HepG2 (cell line): ENCODE data around the gene NAXD. TPM values are rescaled to one million over a fixed set of nuclear protein-coding genes. Genes with fewer than 3 reads are reported as not detected.
A peak's percentile ranks its signal among the peaks of the same experiment; 100 is the strongest.

Experiments
- ATAC-seq: fragments of 200-7000 bp; cut with Tn5 transposase; 3 replicates; pipeline ENCODE4 v1.9.1; 2020; ENCODE audit warnings: mild to moderate bottlenecking, moderate library complexity
- BruUV-seq: library from RNA; stranded (reverse); fragments of 400-500 nt; replicated peaks from 2 replicates; lab custom pipeline; 2021; lab: Mats Ljungman, UMichigan
- CTCF ChIA-PET: fragments of 300-600 bp; formaldehyde crosslinking; extraction: SDS; loops from one replicate; lab custom pipeline; 2021; ENCODE audit warnings: low total read pairs, inconsistent platforms, low intra/inter-chr PET ratio; lab: Yijun Ruan, JAX
- POLR2A ChIA-PET: fragments of 350-600 bp; sonication (Branson Sonifier 250); formaldehyde crosslinking; loops from one replicate; lab custom pipeline; 2020; ENCODE audit warnings: antibody characterized with exemption, inconsistent platforms; lab: Yijun Ruan, JAX
- DNase-seq: peaks from one replicate; pipeline ENCODE4 v3.0.0-alpha.2; 2015; ENCODE audit warnings: low spot score
- FAIRE-seq: peaks from 3 replicates; lab custom pipeline; 2011; peaks lifted over from hg19 to GRCh38; lab: Jason Lieb, UNC
- H2AFZ ChIP-seq: one replicate; pipeline ENCODE4 v1.6.1; 2011; ENCODE audit warnings: low read length, inconsistent platforms
- H3K27ac ChIP-seq: fragments of 300-600 bp; 3 replicates; pipeline ENCODE4 v1.8.0; 2011; ENCODE audit warnings: mixed run types, mild to moderate bottlenecking, mixed read lengths, low read length, inconsistent platforms; ENCODE audit not compliant: insufficient read depth; ENCODE audit errors: extremely low read length
- H3K27me3 ChIP-seq, 2 experiments: fragments of 200-600 bp in 1 of 2; 2 replicates in 1 of 2; 3 replicates in 1 of 2; pipeline versions ENCODE4 v1.6.0 to v1.8.0; 2011; ENCODE audit warnings: low read length in 2 of 2, mild to moderate bottlenecking in 2 of 2, moderate library complexity in 2 of 2, inconsistent platforms in 1 of 2; ENCODE audit not compliant: insufficient read depth in 2 of 2, control insufficient read depth in 1 of 2
- H3K36me3 ChIP-seq, 2 experiments: fragments of 200-600 bp in 1 of 2; replicated peaks in 1 of 2; 2 replicates in 1 of 2; 3 replicates in 1 of 2; pipeline versions ENCODE4 v1.5.1 to v1.8.0; 2011; ENCODE audit warnings: low read length in 2 of 2, inconsistent platforms in 1 of 2; ENCODE audit not compliant: insufficient read depth in 2 of 2, control insufficient read depth in 1 of 2
- H3K4me1 ChIP-seq: 2 replicates; pipeline ENCODE4 v1.5.1; 2012; ENCODE audit warnings: low read length, inconsistent platforms; ENCODE audit not compliant: insufficient read depth
- H3K4me2 ChIP-seq: 2 replicates; pipeline ENCODE4 v1.6.0; 2011; ENCODE audit warnings: low read depth, low read length, inconsistent platforms
- H3K4me3 ChIP-seq, 3 experiments: fragments of 200-600 bp in 1 of 3; sonication (generic), shearing (Covaris generic) in 1 of 3; replicated peaks in 1 of 3; 2 replicates each; pipeline ENCODE4 v1.5.1; 2011 to 2016; ENCODE audit warnings: low read length in 3 of 3, inconsistent platforms in 2 of 3, low read depth in 2 of 3, mild to moderate bottlenecking in 2 of 3, control low read depth in 1 of 3, mixed read lengths in 1 of 3; ENCODE audit not compliant: insufficient read depth in 1 of 3
- H3K79me2 ChIP-seq: one replicate; pipeline ENCODE4 v1.6.1; 2011; ENCODE audit warnings: low read length, inconsistent platforms; ENCODE audit not compliant: insufficient read depth
- H3K9ac ChIP-seq: 2 replicates; pipeline ENCODE4 v1.6.0; 2011; ENCODE audit warnings: mild to moderate bottlenecking, low read depth, low read length, inconsistent platforms; ENCODE audit not compliant: insufficient read depth
- H3K9me3 ChIP-seq: 2 replicates; pipeline ENCODE4 v1.5.1; 2012; ENCODE audit warnings: mild to moderate bottlenecking, low read length
- H4K20me1 ChIP-seq: 2 replicates; pipeline ENCODE4 v1.6.0; 2011; ENCODE audit warnings: inconsistent platforms, mild to moderate bottlenecking, low read length, moderate library complexity; ENCODE audit not compliant: insufficient read depth
- AGO2 ChIP-seq: fragments of 200-400 bp; formaldehyde crosslinking; optimal IDR thresholded peaks from 2 replicates; pipeline ENCODE3; 2017; ENCODE audit warnings: mild to moderate bottlenecking, low read depth, low read length, moderate library complexity
- ARID2 ChIP-seq: sonication (generic); formaldehyde crosslinking; IDR thresholded peaks from 2 replicates; pipeline ENCODE4 v1.8.1; 2022; ENCODE audit warnings: mild to moderate bottlenecking, missing genetic modification reagents, borderline replicate concordance
- ATF7 ChIP-seq, 2 experiments: fragments of 450-650 bp in 1 of 2; sonication (generic) in 1 of 2; formaldehyde crosslinking in 1 of 2; IDR thresholded peaks; 2 replicates each; pipeline versions ENCODE4 v1.4.0 to v1.6.1; 2016 to 2020; ENCODE audit warnings: antibody characterized with exemption in 1 of 2, mild to moderate bottlenecking in 1 of 2, missing genetic modification reagents in 1 of 2
- CHCHD3 ChIP-seq: sonication (generic); formaldehyde crosslinking; IDR thresholded peaks from 2 replicates; pipeline ENCODE4 v1.8.0; 2022; ENCODE audit warnings: mild to moderate bottlenecking, missing genetic modification reagents, moderate library complexity
- DMAP1 ChIP-seq: IDR thresholded peaks from 2 replicates; pipeline ENCODE4 v1.6.1; 2016
- EHMT2 ChIP-seq: fragments of 200-600 bp; sonication (generic); IDR thresholded peaks from 2 replicates; pipeline ENCODE4 v1.7.0; 2017; ENCODE audit warnings: antibody characterized with exemption, low read depth, low read length, borderline replicate concordance
- FOXA1 ChIP-seq, 2 experiments: fragments of 450-650 bp in 1 of 2; sonication (generic) in 1 of 2; formaldehyde crosslinking in 1 of 2; IDR thresholded peaks; 2 replicates each; pipeline versions ENCODE4 v1.4.0 to v1.6.1; 2016 to 2020; ENCODE audit warnings: missing genetic modification reagents in 1 of 2
- FOXA3 ChIP-seq: IDR thresholded peaks from 2 replicates; pipeline ENCODE4 v1.6.1; 2016; ENCODE audit warnings: missing genetic modification reagents, missing compliant biosample characterization
- GPN1 ChIP-seq: sonication (generic); formaldehyde crosslinking; IDR thresholded peaks from 2 replicates; pipeline ENCODE4 v1.5.1; 2020; ENCODE audit warnings: missing genetic modification reagents, borderline replicate concordance
- HOXA3 ChIP-seq: sonication (generic); formaldehyde crosslinking; IDR thresholded peaks from 2 replicates; pipeline ENCODE4 v1.5.0; 2020; ENCODE audit warnings: missing genetic modification reagents
- JUND ChIP-seq: sonication (generic); formaldehyde crosslinking; IDR thresholded peaks from 2 replicates; pipeline ENCODE4 v1.8.0; 2022; ENCODE audit warnings: mild to moderate bottlenecking, missing genetic modification reagents
- KAT2B ChIP-seq: fragments of 150-350 bp; IDR thresholded peaks from 2 replicates; pipeline ENCODE4 v1.6.1; 2014; ENCODE audit warnings: low read depth, low read length, borderline replicate concordance
- MEIS2 ChIP-seq: sonication (generic); formaldehyde crosslinking; IDR thresholded peaks from 2 replicates; pipeline ENCODE4 v1.9.0; 2021; ENCODE audit warnings: mild to moderate bottlenecking, missing genetic modification reagents
- POLR2AphosphoS5 ChIP-seq: IDR thresholded peaks from 2 replicates; pipeline ENCODE4 v1.6.1; 2012; ENCODE audit warnings: low read depth, low read length
- SCMH1 ChIP-seq: sonication (generic); formaldehyde crosslinking; IDR thresholded peaks from 2 replicates; pipeline ENCODE4 v1.9.0; 2021; ENCODE audit warnings: missing genetic modification reagents, mild to moderate bottlenecking, borderline replicate concordance
- ZFP36L1 ChIP-seq: sonication (generic); formaldehyde crosslinking; IDR thresholded peaks from 2 replicates; pipeline ENCODE4 v1.8.0; 2022; ENCODE audit warnings: mild to moderate bottlenecking, missing genetic modification reagents, moderate library complexity
- ZNF572 ChIP-seq: sonication (generic); formaldehyde crosslinking; IDR thresholded peaks from 2 replicates; pipeline ENCODE4 v1.5.1; 2020; ENCODE audit warnings: mild to moderate bottlenecking, missing genetic modification reagents
- ZNF746 ChIP-seq: sonication (generic); formaldehyde crosslinking; IDR thresholded peaks from 2 replicates; pipeline ENCODE4 v1.8.0; 2022; ENCODE audit warnings: mild to moderate bottlenecking, missing genetic modification reagents
- WGBS: methylation state at CpG from one replicate; pipeline ENCODE4 v1.1.6; 2017; ENCODE audit warnings: low lambda C conversion rate; 5-methylcytosine and 5-hydroxymethylcytosine counted together
- in situ Hi-C: cut with HindIII; loops from 2 replicates; pipeline ENCODE4 v1.10.0; 2017; ENCODE audit warnings: low pct_unique_long_range_greater_than_20kb; ENCODE audit not compliant: extremely low pct_ligation_motif_present
- intact Hi-C: fragments of 100-400 bp; cut with micrococcal nuclease; formaldehyde crosslinking; loops from one replicate; pipeline ENCODE4 v1.10.0; 2022; ENCODE audit not compliant: unreplicated experiment
- polyA plus RNA-seq, 8 experiments: library from polyadenylated mRNA; depleted of rRNA in 3 of 8; stranded (reverse) in 7 of 8; unstranded in 1 of 8; fragments of >200 nt; fragmentation: Illumina TruSeq in 4 of 8; extraction: Trizol in 4 of 8; gene quantifications; 2 replicates each; pipeline versions ENCODE4 v1.2.1 to v1.2.3, GENCODE V29; 2011 to 2016; ENCODE audit warnings: low read depth in 4 of 8, missing spikeins in 1 of 8, mixed read lengths in 1 of 8; ENCODE audit not compliant: insufficient read depth in 1 of 8
- total RNA-seq, 5 experiments: library from RNA; depleted of rRNA; stranded (reverse); fragments of >200 nt; fragmentation: Illumina TruSeq; extraction: Trizol; gene quantifications; 2 replicates each; pipeline ENCODE4 v1.2.3, GENCODE V29; 2016; ENCODE audit warnings: low read depth in 1 of 5
- TF ChIP-seq, protein P1 (sequence below): sonication (generic); formaldehyde crosslinking; IDR thresholded peaks from 2 replicates; pipeline ENCODE4 v1.9.0; 2021; ENCODE audit warnings: missing genetic modification reagents, borderline replicate concordance
- TF ChIP-seq, protein P2 (sequence below): sonication (generic); formaldehyde crosslinking; IDR thresholded peaks from 2 replicates; pipeline ENCODE4 v1.4.0; 2020; ENCODE audit warnings: missing genetic modification reagents, low read depth, mild to moderate bottlenecking, borderline replicate concordance

The NAXD gene
- total and polyA plus RNA-seq, 2 of the 13 experiments (the other 11 are each of a cell fraction or from before 2014, with no cell fraction given) = 19.0 to 23.2 TPM

DNA sequence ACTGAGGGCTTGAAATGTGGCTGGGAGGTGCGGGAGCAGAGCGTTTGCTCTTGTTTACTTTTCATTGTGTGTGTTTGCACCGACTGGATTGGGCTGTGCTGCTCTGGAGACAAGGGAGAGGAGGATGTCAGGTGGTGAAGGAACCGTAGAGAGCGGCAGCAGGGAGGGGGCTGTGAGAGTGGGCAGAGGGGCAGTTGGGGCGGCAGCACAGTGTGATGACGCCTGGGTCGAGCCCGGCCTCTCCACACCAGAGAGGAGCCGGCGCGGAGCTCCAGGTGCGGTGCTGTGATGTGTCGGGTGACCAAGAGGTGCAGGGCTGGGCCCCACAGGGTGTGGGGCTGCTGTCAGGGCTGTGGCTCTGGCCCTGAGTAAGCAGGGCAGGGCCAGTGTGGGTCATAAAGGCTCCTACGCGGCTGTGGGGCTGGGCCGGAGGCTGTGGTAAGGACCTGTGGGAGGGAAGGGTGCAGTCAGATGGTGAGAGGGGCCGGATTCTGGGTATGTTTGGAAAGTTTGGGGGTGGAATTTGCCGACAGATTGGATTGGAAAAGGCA lies 10.5 kb downstream of the NAXD start:
- ChIA-PET POLR2A (no interaction called here), CTCF (no interaction called here)
- FAIRE-seq (no peak), ATAC-seq (peak; percentile 62), DNase-seq (no peak)
- Histone ChIP-seq H3K9me3 (no peaks in the 10 kb centered on the region), H3K4me1 (peaks cover 18% of the 10 kb centered on the region), H2AFZ (no peak overlapping the region), H3K9ac (no peak overlapping the region), H3K4me3 (no peak overlapping the region), H4K20me1 (peaks cover 25% of the 10 kb centered on the region), H3K4me2 (no peak overlapping the region), H3K27me3 (no peaks in the 10 kb centered on the region), H3K79me2 (peaks cover 86% of the 10 kb centered on the region), H3K27ac (no peak overlapping the region), H3K36me3 (peaks cover 19 to 68% of the 10 kb centered on the region in 2 experiments; a peak in 4 of 5 replicates)
- intact Hi-C loops (no loop called here), in situ Hi-C loops (no loop called here)
- TF ChIP-seq JUND (CRISPR knock-in tag) (no peak), DMAP1 (CRISPR knock-in tag) (no peak), ARID2 (CRISPR knock-in tag) (no peak), POLR2AphosphoS5 (no peak), ZNF746 (CRISPR knock-in tag) (no peak), FOXA3 (CRISPR knock-in tag) (0 out of 2 replicates have a peak, but pooled peaks have one; percentile 25), EHMT2 (no peak), CHCHD3 (CRISPR knock-in tag) (no peak), SCMH1 (CRISPR knock-in tag) (no peak), ZFP36L1 (CRISPR knock-in tag) (no peak), ATF7 (IDR thresholded peaks at IDR 0.05) (no peak), ATF7 (CRISPR knock-in tag; IDR thresholded peaks at IDR 0.05) (no peak), ZNF572 (CRISPR knock-in tag) (no peak), GPN1 (CRISPR knock-in tag) (no peak), KAT2B (no peak), HOXA3 (no peak), FOXA1 (IDR thresholded peaks at IDR 0.05) (no peak), FOXA1 (CRISPR knock-in tag; IDR thresholded peaks at IDR 0.05) (peak; percentile 26; the same call in 1 of the 2 replicates), MEIS2 (CRISPR knock-in tag) (no peak), AGO2 (peak; percentile 27)
- TF ChIP-seq, protein P1, sequence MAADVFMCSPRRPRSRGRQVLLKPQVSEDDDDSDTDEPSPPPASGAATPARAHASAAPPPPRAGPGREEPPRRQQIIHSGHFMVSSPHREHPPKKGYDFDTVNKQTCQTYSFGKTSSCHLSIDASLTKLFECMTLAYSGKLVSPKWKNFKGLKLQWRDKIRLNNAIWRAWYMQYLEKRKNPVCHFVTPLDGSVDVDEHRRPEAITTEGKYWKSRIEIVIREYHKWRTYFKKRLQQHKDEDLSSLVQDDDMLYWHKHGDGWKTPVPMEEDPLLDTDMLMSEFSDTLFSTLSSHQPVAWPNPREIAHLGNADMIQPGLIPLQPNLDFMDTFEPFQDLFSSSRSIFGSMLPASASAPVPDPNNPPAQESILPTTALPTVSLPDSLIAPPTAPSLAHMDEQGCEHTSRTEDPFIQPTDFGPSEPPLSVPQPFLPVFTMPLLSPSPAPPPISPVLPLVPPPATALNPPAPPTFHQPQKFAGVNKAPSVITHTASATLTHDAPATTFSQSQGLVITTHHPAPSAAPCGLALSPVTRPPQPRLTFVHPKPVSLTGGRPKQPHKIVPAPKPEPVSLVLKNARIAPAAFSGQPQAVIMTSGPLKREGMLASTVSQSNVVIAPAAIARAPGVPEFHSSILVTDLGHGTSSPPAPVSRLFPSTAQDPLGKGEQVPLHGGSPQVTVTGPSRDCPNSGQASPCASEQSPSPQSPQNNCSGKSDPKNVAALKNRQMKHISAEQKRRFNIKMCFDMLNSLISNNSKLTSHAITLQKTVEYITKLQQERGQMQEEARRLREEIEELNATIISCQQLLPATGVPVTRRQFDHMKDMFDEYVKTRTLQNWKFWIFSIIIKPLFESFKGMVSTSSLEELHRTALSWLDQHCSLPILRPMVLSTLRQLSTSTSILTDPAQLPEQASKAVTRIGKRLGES = no peak
- TF ChIP-seq, protein P2, sequence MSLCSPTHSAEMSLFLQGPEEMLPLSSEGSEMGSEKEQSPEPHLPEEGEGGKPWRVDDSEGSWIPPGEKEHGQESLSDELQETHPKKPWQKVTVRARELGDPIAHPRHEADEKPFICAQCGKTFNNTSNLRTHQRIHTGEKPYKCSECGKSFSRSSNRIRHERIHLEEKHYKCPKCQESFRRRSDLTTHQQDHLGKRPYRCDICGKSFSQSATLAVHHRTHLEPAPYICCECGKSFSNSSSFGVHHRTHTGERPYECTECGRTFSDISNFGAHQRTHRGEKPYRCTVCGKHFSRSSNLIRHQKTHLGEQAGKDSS = no peak
- WGBS = 85% methylated on average over 19 of the region's 19 CpGs
- no TSS peak for BruUV-seq
